Measurements from ENCODE around the gene POMT2.

Gene POMT2, protein sequence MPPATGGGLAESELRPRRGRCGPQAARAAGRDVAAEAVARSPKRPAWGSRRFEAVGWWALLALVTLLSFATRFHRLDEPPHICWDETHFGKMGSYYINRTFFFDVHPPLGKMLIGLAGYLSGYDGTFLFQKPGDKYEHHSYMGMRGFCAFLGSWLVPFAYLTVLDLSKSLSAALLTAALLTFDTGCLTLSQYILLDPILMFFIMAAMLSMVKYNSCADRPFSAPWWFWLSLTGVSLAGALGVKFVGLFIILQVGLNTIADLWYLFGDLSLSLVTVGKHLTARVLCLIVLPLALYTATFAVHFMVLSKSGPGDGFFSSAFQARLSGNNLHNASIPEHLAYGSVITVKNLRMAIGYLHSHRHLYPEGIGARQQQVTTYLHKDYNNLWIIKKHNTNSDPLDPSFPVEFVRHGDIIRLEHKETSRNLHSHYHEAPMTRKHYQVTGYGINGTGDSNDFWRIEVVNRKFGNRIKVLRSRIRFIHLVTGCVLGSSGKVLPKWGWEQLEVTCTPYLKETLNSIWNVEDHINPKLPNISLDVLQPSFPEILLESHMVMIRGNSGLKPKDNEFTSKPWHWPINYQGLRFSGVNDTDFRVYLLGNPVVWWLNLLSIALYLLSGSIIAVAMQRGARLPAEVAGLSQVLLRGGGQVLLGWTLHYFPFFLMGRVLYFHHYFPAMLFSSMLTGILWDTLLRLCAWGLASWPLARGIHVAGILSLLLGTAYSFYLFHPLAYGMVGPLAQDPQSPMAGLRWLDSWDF

DNA sequence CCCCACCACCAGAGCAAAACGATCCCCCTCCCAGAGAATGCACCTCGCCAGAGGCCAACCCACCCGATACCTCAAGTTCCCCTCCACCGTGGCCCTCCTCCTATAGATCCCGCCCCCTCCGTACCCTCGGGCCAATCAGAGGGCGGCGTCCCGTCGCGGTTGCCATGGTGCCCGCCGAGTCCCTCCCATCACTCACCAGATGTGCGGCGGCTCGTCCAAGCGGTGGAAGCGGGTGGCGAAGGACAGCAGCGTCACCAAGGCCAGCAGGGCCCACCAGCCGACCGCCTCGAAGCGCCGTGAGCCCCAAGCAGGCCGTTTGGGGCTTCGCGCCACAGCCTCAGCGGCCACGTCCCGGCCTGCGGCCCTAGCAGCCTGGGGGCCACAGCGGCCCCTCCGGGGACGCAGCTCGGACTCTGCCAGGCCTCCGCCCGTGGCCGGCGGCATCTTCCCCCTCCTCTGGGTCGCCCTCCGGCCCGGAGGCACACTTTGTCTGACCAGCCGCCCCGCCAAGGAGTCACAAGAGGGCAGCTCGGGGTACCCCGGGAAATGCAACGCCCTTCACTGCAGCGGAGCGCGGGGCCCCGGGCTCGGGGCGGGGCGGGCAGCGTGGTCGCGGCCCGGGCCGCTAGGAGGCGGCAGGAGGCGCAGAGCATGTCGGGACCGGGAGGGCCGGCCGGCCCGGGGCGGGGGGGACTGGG lies at the start of gene POMT2:
TSS of gene POMT2 (minus strand) at position 646 of the 698 bp plus-strand sequence. CDS start at position 444, 202 bp downstream.
- Histone ChIP-seq H3K4me3 (ENCODE audit: low read depth in 1 of 2, low read length in 2 of 2) (peak within 1 kb of the TSS; percentile 68 to 98), H3K36me3 (ENCODE audit: control insufficient read depth in 1 of 2, insufficient read depth in 2 of 2, low read length in 2 of 2) (peaks cover 0 to 10% of the 10 kb centered on the region in 2 donors)

GRCh38 chr14:77369285-77369684 lies 48.6 kb upstream of the POMT2 start:
- no peaks in the 10 kb centered on the region for H3K9me3 ChIP-seq (ENCODE audit: control insufficient read depth in 1 of 2, low read length in 2 of 2)
- H3K27me3 ChIP-seq (ENCODE audit: low read depth, low read length), result no peaks in the 10 kb centered on the region
- no peak overlapping the region for H3K27ac ChIP-seq (ENCODE audit: low read length)
- no peaks in the 10 kb centered on the region for H3K36me3 ChIP-seq (ENCODE audit: control insufficient read depth in 1 of 2, insufficient read depth in 2 of 2, low read length in 2 of 2)
- no peaks in the 10 kb centered on the region for H3K4me1 ChIP-seq (ENCODE audit: control insufficient read depth in 1 of 2, insufficient read depth in 2 of 2, low read length in 2 of 2)
- no peak overlapping the region for H3K4me3 ChIP-seq (ENCODE audit: low read depth in 1 of 2, low read length in 2 of 2)

More for the DNA sequence above, at the start of gene POMT2:
- Histone ChIP-seq H3K27ac (ENCODE audit: low read length) (peak within 1 kb of the TSS; percentile 90), H3K27me3 (ENCODE audit: low read depth, low read length) (no peaks in the 10 kb centered on the region), H3K9me3 (ENCODE audit: control insufficient read depth in 1 of 2, low read length in 2 of 2) (no peaks in the 10 kb centered on the region), H3K4me1 (ENCODE audit: control insufficient read depth in 1 of 2, insufficient read depth in 2 of 2, low read length in 2 of 2) (peaks cover 4 to 11% of the 10 kb centered on the region in 2 donors)

- Histone ChIP-seq H3K4me3 (ENCODE audit: low read depth in 1 of 2, low read length in 2 of 2) (no peak overlapping the region), H3K27me3 (ENCODE audit: low read depth, low read length) (no peaks in the 10 kb centered on the region), H3K4me1 (ENCODE audit: control insufficient read depth in 1 of 2, insufficient read depth in 2 of 2, low read length in 2 of 2) (no peaks in the 10 kb centered on the region), H3K36me3 (ENCODE audit: control insufficient read depth in 1 of 2, insufficient read depth in 2 of 2, low read length in 2 of 2) (no peaks in the 10 kb centered on the region), H3K27ac (ENCODE audit: low read length) (no peak overlapping the region), H3K9me3 (ENCODE audit: control insufficient read depth in 1 of 2, low read length in 2 of 2) (no peaks in the 10 kb centered on the region)
Observed at GRCh38 chr14:77364146-77364545, 43.5 kb upstream of the POMT2 start.

- no peaks in the 10 kb centered on the region for H3K4me1 ChIP-seq (ENCODE audit: control insufficient read depth in 1 of 2, insufficient read depth in 2 of 2, low read length in 2 of 2)
- no peaks in the 10 kb centered on the region for H3K9me3 ChIP-seq (ENCODE audit: control insufficient read depth in 1 of 2, low read length in 2 of 2)
- H3K4me3 ChIP-seq (ENCODE audit: low read depth in 1 of 2, low read length in 2 of 2), result no peak overlapping the region
- H3K27me3 ChIP-seq (ENCODE audit: low read depth, low read length), result no peaks in the 10 kb centered on the region
- H3K36me3 ChIP-seq (ENCODE audit: control insufficient read depth in 1 of 2, insufficient read depth in 2 of 2, low read length in 2 of 2), result no peaks in the 10 kb centered on the region
- no peak overlapping the region for H3K27ac ChIP-seq (ENCODE audit: low read length)
Observed at GRCh38 chr14:77359626-77360025, 38.9 kb upstream of the POMT2 start.

DNA sequence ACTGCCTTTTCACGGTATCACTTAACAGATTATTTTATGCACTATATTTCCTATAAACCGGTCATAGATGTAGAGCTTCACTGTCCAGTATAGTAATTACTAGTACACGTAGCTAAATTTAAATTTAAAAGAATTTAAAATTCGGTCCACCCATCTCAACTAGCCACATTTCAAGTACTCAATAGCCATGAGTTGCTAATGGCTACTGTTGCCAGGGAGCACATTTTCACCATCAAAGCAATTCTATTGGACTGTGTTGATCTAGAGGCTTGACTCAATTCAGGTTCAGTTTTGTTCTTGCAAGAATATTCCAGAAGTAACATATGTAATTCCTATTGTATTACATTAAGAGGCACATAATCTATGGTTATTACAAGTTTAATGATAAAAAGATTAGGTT lies 36.2 kb upstream of the POMT2 start:
- H3K27me3 ChIP-seq (ENCODE audit: low read depth, low read length), result no peaks in the 10 kb centered on the region
- H3K36me3 ChIP-seq (ENCODE audit: control insufficient read depth in 1 of 2, insufficient read depth in 2 of 2, low read length in 2 of 2), result no peaks in the 10 kb centered on the region
- no peaks in the 10 kb centered on the region for H3K4me1 ChIP-seq (ENCODE audit: control insufficient read depth in 1 of 2, insufficient read depth in 2 of 2, low read length in 2 of 2)
- H3K9me3 ChIP-seq (ENCODE audit: control insufficient read depth in 1 of 2, low read length in 2 of 2), result no peaks in the 10 kb centered on the region
- no peak overlapping the region for H3K4me3 ChIP-seq (ENCODE audit: low read depth in 1 of 2, low read length in 2 of 2)
- H3K27ac ChIP-seq (ENCODE audit: low read length), result no peak overlapping the region

GRCh38 chr14:77355811-77356210 lies 35.1 kb upstream of the POMT2 start:
- H3K36me3 ChIP-seq (ENCODE audit: control insufficient read depth in 1 of 2, insufficient read depth in 2 of 2, low read length in 2 of 2), result no peaks in the 10 kb centered on the region
- H3K27me3 ChIP-seq (ENCODE audit: low read depth, low read length), result no peaks in the 10 kb centered on the region
- H3K4me3 ChIP-seq (ENCODE audit: low read depth in 1 of 2, low read length in 2 of 2), result no peak overlapping the region
- H3K4me1 ChIP-seq (ENCODE audit: control insufficient read depth in 1 of 2, insufficient read depth in 2 of 2, low read length in 2 of 2), result no peaks in the 10 kb centered on the region
- H3K27ac ChIP-seq (ENCODE audit: low read length), result no peak overlapping the region
- no peaks in the 10 kb centered on the region for H3K9me3 ChIP-seq (ENCODE audit: control insufficient read depth in 1 of 2, low read length in 2 of 2)

DNA sequence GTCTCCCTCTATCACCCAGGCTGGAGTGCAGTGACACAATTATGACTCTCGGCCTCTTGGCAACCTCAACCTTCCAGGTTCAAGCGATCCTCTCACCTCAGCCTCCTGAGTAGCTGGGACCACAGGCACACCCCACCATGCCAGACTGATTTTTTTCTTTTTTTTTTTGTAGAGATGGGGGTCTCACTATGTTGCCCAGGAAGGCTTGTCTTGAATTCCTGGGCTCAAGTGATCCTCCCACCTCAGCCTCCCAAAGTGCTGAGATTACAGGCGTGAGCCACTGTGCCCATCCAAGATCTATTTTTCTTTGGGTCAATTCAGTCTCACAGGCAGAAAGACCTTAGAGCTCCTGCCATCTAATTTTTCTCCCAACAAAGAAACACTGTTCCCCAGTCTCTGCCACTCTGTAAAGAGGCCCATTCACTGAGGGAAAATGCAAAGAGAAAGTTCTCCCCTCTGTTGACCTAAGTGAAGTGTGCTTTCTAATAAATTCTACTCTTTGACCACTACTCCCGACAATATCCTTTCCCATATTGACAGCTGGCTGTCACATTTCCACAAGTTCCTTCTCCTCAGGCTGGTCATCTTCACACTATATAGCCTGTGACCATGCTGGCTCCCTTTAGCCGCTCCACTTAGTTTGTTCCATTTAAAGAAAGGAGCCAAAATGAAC lies 32.9 kb upstream of the POMT2 start:
- Histone ChIP-seq H3K4me1 (ENCODE audit: control insufficient read depth in 1 of 2, insufficient read depth in 2 of 2, low read length in 2 of 2) (no peaks in the 10 kb centered on the region), H3K36me3 (ENCODE audit: control insufficient read depth in 1 of 2, insufficient read depth in 2 of 2, low read length in 2 of 2) (no peaks in the 10 kb centered on the region), H3K27ac (ENCODE audit: low read length) (no peak overlapping the region), H3K27me3 (ENCODE audit: low read depth, low read length) (no peaks in the 10 kb centered on the region), H3K4me3 (ENCODE audit: low read depth in 1 of 2, low read length in 2 of 2) (no peak overlapping the region), H3K9me3 (ENCODE audit: control insufficient read depth in 1 of 2, low read length in 2 of 2) (no peaks in the 10 kb centered on the region)

DNA sequence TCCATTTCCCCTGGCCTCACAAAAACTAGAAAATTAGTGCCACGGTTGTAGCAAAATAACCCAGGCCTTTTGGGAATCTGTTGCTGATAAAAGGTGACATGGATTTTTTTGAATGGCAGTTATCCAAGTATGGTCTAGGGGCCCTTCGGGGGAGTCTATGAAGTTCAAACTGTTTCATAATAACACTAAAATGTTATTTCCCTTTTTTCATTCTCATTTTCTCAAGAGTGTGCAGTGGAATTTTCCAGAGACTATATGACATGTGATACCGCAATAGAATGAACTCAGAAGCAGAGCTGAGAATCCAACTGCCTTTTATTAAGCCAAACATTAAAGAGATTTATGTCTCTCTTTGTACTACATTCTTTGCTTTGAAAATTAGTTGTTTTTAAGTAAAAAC lies 27.1 kb upstream of the POMT2 start:
- Histone ChIP-seq H3K4me1 (ENCODE audit: control insufficient read depth in 1 of 2, insufficient read depth in 2 of 2, low read length in 2 of 2) (no peaks in the 10 kb centered on the region), H3K36me3 (ENCODE audit: control insufficient read depth in 1 of 2, insufficient read depth in 2 of 2, low read length in 2 of 2) (peaks cover 3 to 7% of the 10 kb centered on the region in 2 donors), H3K27ac (ENCODE audit: low read length) (no peak overlapping the region), H3K4me3 (ENCODE audit: low read depth in 1 of 2, low read length in 2 of 2) (no peak overlapping the region), H3K9me3 (ENCODE audit: control insufficient read depth in 1 of 2, low read length in 2 of 2) (no peaks in the 10 kb centered on the region), H3K27me3 (ENCODE audit: low read depth, low read length) (no peaks in the 10 kb centered on the region)

DNA sequence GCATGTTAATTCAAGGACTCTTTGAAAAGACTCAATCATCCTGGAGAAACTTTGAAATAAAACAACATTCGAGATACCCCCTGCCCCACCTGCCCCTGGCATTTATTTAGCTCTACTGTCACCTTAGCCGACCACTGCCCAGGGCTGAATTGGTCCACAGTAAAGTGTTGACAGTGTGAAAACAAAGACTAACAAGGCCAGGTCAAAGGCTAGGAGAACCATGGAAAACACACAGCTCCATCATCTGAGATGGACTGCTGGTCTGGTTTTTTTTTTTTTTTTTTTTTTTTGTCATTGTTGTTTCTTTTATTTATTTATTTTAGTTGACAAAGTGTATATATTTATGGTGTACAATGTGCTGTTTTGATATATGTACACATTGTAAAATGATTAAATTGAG lies 25.8 kb upstream of the POMT2 start:
- Histone ChIP-seq H3K27ac (ENCODE audit: low read length) (no peak overlapping the region), H3K4me1 (ENCODE audit: control insufficient read depth in 1 of 2, insufficient read depth in 2 of 2, low read length in 2 of 2) (no peaks in the 10 kb centered on the region), H3K4me3 (ENCODE audit: low read depth in 1 of 2, low read length in 2 of 2) (no peak overlapping the region), H3K9me3 (ENCODE audit: control insufficient read depth in 1 of 2, low read length in 2 of 2) (no peaks in the 10 kb centered on the region), H3K27me3 (ENCODE audit: low read depth, low read length) (no peaks in the 10 kb centered on the region), H3K36me3 (ENCODE audit: control insufficient read depth in 1 of 2, insufficient read depth in 2 of 2, low read length in 2 of 2) (peaks cover 16 to 18% of the 10 kb centered on the region in 2 donors)

GRCh38 chr14:77344377-77344996 lies 23.8 kb upstream of the POMT2 start:
- Histone ChIP-seq H3K9me3 (ENCODE audit: control insufficient read depth in 1 of 2, low read length in 2 of 2) (no peaks in the 10 kb centered on the region), H3K27me3 (ENCODE audit: low read depth, low read length) (no peaks in the 10 kb centered on the region), H3K27ac (ENCODE audit: low read length) (no peak overlapping the region), H3K4me1 (ENCODE audit: control insufficient read depth in 1 of 2, insufficient read depth in 2 of 2, low read length in 2 of 2) (no peaks in the 10 kb centered on the region), H3K4me3 (ENCODE audit: low read depth in 1 of 2, low read length in 2 of 2) (no peak overlapping the region), H3K36me3 (ENCODE audit: control insufficient read depth in 1 of 2, insufficient read depth in 2 of 2, low read length in 2 of 2) (peaks cover 30 to 35% of the 10 kb centered on the region in 2 donors)
